Right lobe of liver (tissue), 6 donors: ENCODE results near the gene RARRES2. TPM values are rescaled to one million over a fixed set of nuclear protein-coding genes. Genes with fewer than 3 reads are reported as not detected.
A peak's percentile ranks its signal among the peaks of the same experiment; 100 is the strongest.

Experiments
- ATAC-seq, 4 donors: fragments of 200-7000 bp; cut with Tn5 transposase; one replicate each; pipeline ENCODE4 v1.9.1; 2020; ENCODE audit warnings: mild to moderate bottlenecking in 4 of 4, moderate library complexity in 4 of 4
- DNase-seq, 3 donors: peaks; one replicate each; pipeline ENCODE4 v3.0.0-alpha.2; 2020
- H3K27ac ChIP-seq, 3 donors: fragments of 200-600 bp; one replicate each; pipeline ENCODE4 v1.8.0; 2022
- H3K27me3 ChIP-seq, 2 donors: fragments of 200-600 bp; one replicate each; pipeline ENCODE4 v1.8.0; 2022
- H3K36me3 ChIP-seq, 4 donors: fragments of 200-600 bp; sonication (generic) in 1 of 4; one replicate each; pipeline versions ENCODE4 v1.5.1 to v1.8.0; 2017 to 2022; ENCODE audit warnings: control low read depth in 1 of 4
- H3K4me1 ChIP-seq, 4 donors: fragments of 200-600 bp; sonication (generic) in 1 of 4; one replicate each; pipeline versions ENCODE4 v1.5.1 to v1.8.0; 2017 to 2022; ENCODE audit warnings: control low read depth in 1 of 4
- H3K4me3 ChIP-seq, 3 donors: fragments of 200-600 bp; one replicate each; pipeline ENCODE4 v1.8.0; 2022
- H3K9me3 ChIP-seq, 4 donors: fragments of 200-600 bp; sonication (generic) in 1 of 4; one replicate each; pipeline versions ENCODE4 v1.5.1 to v1.8.0; 2017 to 2022; ENCODE audit warnings: control low read depth in 1 of 4
- POLR2A ChIP-seq: fragments of 450-650 bp; IDR thresholded peaks from one replicate; pipeline ENCODE4 v1.6.1; 2017; ENCODE audit warnings: antibody characterized with exemption, mild to moderate bottlenecking
- WGBS: methylation state at CpG from one replicate; pipeline ENCODE4 v1.1.6; 2018; ENCODE audit warnings: low coverage, low lambda C conversion rate; ENCODE audit not compliant: insufficient coverage; ENCODE audit errors: missing lambda C conversion rate; 5-methylcytosine and 5-hydroxymethylcytosine counted together
- intact Hi-C, 2 donors: fragments of 100-400 bp; cut with DNase I; formaldehyde crosslinking; loops; one replicate each; pipeline versions ENCODE4 v1.11.2 to v1.14.1; 2022
- total RNA-seq, 6 experiments: library from RNA; depleted of rRNA in 2 of 6; stranded (reverse); fragments of >200 nt in 2 of 6; fragmentation: NEBNext Ultra II Directional in 3 of 6; extraction: Animal tissue kit (Norgen Biotek cat#: 25700) in 3 of 6; gene quantifications; one replicate each; pipeline versions ENCODE4 v1.1.0 to v1.2.4, GENCODE V29; 2016 to 2023
- TF ChIP-seq, protein P1 (sequence below), 4 donors: fragments of 200-600 bp in 3 of 4; fragments of 450-650 bp in 1 of 4; IDR thresholded peaks; one replicate each; pipeline versions ENCODE4 v1.5.1 to v1.8.0; 2016 to 2022; ENCODE audit warnings: antibody characterized with exemption in 4 of 4, mild to moderate bottlenecking in 2 of 4
- donor health status: DM: no; HTN: yes; CAD: no.
- donor health status: DM: no; HTN: no; CAD: no.
- donor health status: DM: no; HTN: no; CAD: no.
- donor health status: DM: no; HTN: yes; CAD: no.
- donor health status: DM: no; HTN: yes; CAD: no.

Gene RARRES2
- total RNA-seq, 6 experiments from 2014 or later = 552 to 948 (median 788) TPM

DNA sequence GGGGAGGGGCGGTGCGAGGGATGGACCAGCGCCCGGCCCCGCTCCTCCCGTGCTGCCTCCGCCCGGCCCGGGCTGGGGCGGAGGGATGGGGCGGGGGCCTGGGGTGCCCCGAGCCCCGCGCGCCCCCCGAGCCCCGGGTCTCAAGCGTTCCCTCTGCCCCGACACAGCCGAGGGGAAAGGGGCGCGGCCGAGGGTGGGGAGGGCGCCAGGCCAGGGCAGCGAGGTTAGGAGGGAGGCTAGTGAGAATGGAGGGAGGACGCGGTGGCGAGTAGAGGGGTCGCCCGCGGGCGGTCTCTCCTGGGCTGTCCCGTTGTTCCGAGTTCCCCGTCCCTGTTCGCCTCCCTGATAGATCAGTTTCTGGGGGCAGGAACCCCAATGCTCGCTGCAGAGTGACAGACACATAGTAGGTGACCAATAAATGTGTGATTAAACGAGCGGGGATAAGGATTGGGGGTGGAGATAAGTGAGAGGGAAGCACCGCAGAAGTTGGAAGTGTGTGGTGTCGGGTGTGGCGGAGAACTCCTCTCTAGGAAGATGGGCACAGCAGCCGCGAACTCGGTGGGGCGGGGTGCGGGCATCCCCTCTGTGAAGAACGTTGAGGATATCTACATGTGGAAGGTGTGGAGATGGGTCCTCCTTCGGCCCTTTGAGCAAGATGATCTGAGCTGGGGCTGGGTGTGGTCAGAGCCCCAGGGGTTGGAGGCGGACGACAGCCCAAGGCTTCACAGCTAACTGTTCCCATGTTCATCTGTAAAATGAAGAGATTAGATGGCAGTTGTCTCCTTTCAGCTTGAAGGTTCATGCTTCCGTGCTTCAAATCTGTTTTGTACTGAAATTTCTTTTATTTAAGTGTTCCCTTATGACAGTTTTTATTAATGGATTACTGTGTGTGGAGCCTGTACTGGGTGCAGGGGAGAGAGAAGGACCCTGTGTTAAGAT, 38.3 kb upstream of the RARRES2 start:
- peak overlapping the region; percentile 55 to 72 (median 67) for H3K4me3 ChIP-seq
- intact Hi-C loops = no loop called here
- no peaks in the 10 kb centered on the region for H3K27me3 ChIP-seq
- H3K27ac ChIP-seq = peak overlapping the region; percentile 68 to 80 (median 76)
- DNase-seq (no peak), ATAC-seq (no peak)
- H3K36me3 ChIP-seq = peaks cover 0 to under 1% (median 0%) of the 10 kb centered on the region in 4 donors
- peaks cover 0 to 55% (median 19%) of the 10 kb centered on the region in 4 donors for H3K4me1 ChIP-seq
- 5% methylated on average over 24 of the region's 52 CpGs for WGBS
- TF ChIP-seq, protein P1, sequence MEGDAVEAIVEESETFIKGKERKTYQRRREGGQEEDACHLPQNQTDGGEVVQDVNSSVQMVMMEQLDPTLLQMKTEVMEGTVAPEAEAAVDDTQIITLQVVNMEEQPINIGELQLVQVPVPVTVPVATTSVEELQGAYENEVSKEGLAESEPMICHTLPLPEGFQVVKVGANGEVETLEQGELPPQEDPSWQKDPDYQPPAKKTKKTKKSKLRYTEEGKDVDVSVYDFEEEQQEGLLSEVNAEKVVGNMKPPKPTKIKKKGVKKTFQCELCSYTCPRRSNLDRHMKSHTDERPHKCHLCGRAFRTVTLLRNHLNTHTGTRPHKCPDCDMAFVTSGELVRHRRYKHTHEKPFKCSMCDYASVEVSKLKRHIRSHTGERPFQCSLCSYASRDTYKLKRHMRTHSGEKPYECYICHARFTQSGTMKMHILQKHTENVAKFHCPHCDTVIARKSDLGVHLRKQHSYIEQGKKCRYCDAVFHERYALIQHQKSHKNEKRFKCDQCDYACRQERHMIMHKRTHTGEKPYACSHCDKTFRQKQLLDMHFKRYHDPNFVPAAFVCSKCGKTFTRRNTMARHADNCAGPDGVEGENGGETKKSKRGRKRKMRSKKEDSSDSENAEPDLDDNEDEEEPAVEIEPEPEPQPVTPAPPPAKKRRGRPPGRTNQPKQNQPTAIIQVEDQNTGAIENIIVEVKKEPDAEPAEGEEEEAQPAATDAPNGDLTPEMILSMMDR (IDR thresholded peaks at IDR 0.05) = no peak
- TF ChIP-seq POLR2A = no peak
- no peaks in the 10 kb centered on the region for H3K9me3 ChIP-seq

DNA sequence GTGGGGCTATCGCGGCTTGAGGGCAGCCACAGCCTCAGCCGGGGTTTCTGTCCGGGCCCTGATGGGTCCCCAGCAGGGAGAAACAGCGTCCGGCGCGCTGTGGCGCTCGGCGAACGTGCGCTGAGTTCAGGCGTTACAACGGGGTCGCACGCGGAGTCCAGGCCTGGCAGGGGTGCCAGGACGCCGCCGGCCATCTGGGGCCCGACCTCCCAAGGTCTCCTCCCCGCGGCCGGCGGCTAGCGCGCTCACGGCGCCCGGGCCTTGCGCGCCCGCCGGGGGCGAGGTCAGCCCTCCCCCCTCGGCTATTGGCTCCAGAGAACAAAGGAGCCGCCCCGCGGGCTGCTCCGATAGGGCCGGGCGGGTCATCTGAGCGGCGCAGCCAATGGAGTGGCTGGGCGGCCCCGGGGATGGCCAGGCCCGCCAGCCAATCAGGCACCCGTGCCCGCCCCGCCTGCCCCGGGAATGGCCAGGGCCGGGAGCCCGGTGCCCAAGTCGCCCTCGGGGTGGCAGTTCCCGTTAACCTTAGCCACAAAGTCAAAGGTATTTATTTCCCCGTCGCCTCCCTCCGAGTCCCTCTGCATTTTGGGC, 37.5 kb upstream of the RARRES2 start, which contains the start of gene ZNF775:
Gene ZNF775, plus strand, starts transcription at position 478 of the 588 bp plus-strand sequence. CDS start 9,141 bp downstream, outside the sequence.
- H3K4me3 ChIP-seq = peak within 1 kb of the TSS; percentile 55 to 72 (median 67)
- TF ChIP-seq, protein P1 (IDR thresholded peaks at IDR 0.05) = peak in 1 of 4 donors; percentile 5
- TF ChIP-seq POLR2A = peak; percentile 94
- peak within 1 kb of the TSS; percentile 79 to 92 (median 90) for H3K27ac ChIP-seq
- no peaks in the 10 kb centered on the region for H3K9me3 ChIP-seq
- ATAC-seq = peak; percentile 86 to 96 (median 90)
- H3K27me3 ChIP-seq = no peaks in the 10 kb centered on the region
- peak; percentile 98 to 99 (median 99) for DNase-seq
- peaks cover 0 to 51% (median 18%) of the 10 kb centered on the region in 4 donors for H3K4me1 ChIP-seq
- H3K36me3 ChIP-seq = peaks cover 0 to 7% (median 0%) of the 10 kb centered on the region in 4 donors
- intact Hi-C loops = no loop called here
- WGBS = 0% methylated on average over 13 of the region's 60 CpGs

DNA sequence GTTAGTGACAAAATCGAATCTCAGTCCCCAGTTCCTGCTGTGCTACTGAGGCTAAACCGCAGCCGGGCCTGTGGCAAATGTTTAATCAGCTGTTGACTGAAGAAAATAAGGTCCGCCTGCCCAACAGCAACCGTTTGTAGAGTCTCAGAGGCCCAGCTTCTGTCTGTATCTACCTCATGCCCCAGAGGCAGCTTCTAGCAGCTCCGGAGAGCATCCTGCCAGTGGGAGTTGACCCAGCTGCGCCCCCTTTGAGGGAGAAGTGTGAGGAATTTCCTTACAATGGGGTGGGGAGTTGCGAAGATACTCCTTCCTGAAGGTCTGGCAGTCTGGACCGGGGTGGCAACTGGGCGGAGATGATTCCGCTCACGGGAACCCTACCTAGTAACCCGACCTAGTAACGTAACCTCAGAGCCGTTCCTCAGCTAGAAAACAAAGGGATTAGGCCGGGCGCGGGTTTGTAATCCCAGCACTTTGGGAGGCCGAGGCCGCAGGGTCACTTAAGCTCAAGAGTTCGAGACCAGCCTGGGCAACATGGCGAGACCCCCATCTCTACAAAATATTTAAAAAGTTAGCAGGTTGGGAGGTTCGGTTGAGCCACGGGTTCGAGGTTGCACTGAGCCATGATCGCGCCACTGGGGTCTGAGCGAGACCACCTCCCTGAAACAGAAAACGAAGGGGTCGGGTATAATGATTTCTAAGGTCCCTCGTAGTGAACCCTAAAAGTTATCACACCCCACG, 36.9 kb upstream of the RARRES2 start:
- DNase-seq = peak; percentile 56 to 73 (median 72)
- Histone ChIP-seq H3K9me3 (no peaks in the 10 kb centered on the region), H3K4me3 (peak overlapping the region; percentile 55 to 72 (median 67)), H3K27ac (peak overlapping the region; percentile 79 to 92 (median 90)), H3K4me1 (peaks cover 0 to 47% (median 16%) of the 10 kb centered on the region in 4 donors), H3K27me3 (no peaks in the 10 kb centered on the region), H3K36me3 (peaks cover 0 to 14% (median 2%) of the 10 kb centered on the region in 4 donors)
- WGBS = 0% methylated on average over 18 of the region's 32 CpGs
- TF ChIP-seq, protein P1 (IDR thresholded peaks at IDR 0.05) = peak in 1 of 4 donors; percentile 6
- TF ChIP-seq POLR2A = peak; percentile 45
- intact Hi-C loops = no loop called here
- ATAC-seq = peak; percentile 21 to 48 (median 38)

DNA sequence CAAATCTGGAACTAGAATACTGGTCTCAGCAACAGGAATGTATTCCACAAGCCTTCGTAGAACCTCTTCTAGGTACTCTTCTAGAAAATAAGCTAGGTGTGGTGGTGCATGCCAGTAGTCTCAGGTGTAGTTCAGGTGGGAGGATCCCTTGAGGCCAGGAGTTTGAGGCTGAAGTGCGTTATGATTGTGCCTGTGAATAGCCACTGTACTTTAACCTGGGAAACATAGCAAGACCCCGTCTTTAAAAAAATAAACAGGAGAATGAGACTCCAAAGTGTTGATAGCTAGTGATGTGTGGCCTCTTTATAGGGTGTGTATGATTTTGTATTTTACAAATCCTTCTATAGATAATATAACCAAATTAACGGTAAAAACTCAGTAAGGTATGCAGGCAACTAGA, 36.2 kb upstream of the RARRES2 start:
- no peaks in the 10 kb centered on the region for H3K9me3 ChIP-seq
- WGBS = 27% methylated on average over 4 of the region's 4 CpGs
- peaks cover 0 to 42% (median 16%) of the 10 kb centered on the region in 4 donors for H3K4me1 ChIP-seq
- H3K27ac ChIP-seq = peak overlapping the region in 2 of 3 donors; percentile 79 to 92
- DNase-seq (no peak), ATAC-seq (no peak)
- intact Hi-C loops = no loop called here
- no peaks in the 10 kb centered on the region for H3K27me3 ChIP-seq
- peak overlapping the region in 1 of 3 donors; percentile 55 for H3K4me3 ChIP-seq
- H3K36me3 ChIP-seq = peaks cover 0 to 20% (median 5%) of the 10 kb centered on the region in 4 donors
- TF ChIP-seq, protein P1 (IDR thresholded peaks at IDR 0.05) = no peak
- TF ChIP-seq POLR2A = no peak
